H1 (cell line): Measurements from ENCODE around the gene FYB2.

ENCODE experiments used
- EZH2 ChIP-seq: fragments of 200-600 bp; sonication (generic); IDR thresholded peaks from 2 replicates; pipeline ENCODE4 v1.7.1; 2012; ENCODE audit warnings: low read depth, mild to moderate bottlenecking, moderate library complexity, low read length, inconsistent platforms; ENCODE audit not compliant: severe bottlenecking
- SIN3A ChIP-seq, 2 experiments: IDR thresholded peaks in 1 of 2; conservative IDR thresholded peaks in 1 of 2; 2 replicates each; pipeline ENCODE4 v1.6.1; 2011 to 2012; ENCODE audit warnings: low read length in 2 of 2, improper control_type of control experiment in 1 of 2, low read depth in 1 of 2, mild to moderate bottlenecking in 1 of 2
- TF ChIP-seq, protein P1 (sequence below), 3 experiments: IDR thresholded peaks; 1 replicate in 2 of 3; 2 replicates in 1 of 3; pipeline versions ENCODE4 v1.5.1 to v1.6.1; 2011; ENCODE audit warnings: low read length in 3 of 3, mild to moderate bottlenecking in 3 of 3, inconsistent platforms in 2 of 3, low read depth in 1 of 3, moderate library complexity in 1 of 3; ENCODE audit not compliant: insufficient read depth in 1 of 3; ENCODE audit errors: control extremely low read depth in 1 of 3
- TF ChIP-seq, protein P2 (sequence below): IDR thresholded peaks from 2 replicates; pipeline ENCODE4 v1.6.1; 2011; ENCODE audit warnings: low read length, improper control_type of control experiment

DNA sequence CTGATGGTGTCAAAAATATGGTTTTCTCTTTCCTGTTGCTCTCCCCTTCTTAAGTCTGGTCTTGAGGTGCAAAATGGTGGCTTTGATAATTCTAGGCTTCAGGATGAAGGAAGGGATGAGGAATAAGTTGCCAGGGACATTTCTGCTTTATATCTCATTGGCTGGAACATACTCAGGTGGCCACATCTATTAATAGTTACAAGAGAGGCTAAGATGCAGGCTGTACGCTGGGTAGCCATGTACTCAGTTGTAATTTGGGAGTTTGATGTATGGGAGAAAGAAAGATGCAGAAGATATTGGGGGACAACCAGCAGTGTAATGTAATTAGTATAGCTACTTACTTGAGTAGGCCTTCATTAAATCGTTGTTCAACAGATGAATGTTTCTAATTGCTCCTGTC lies 148.9 kb downstream of the FYB2 start:
- no peak for TF ChIP-seq SIN3A (conservative IDR thresholded peaks at IDR 0.05 in 1 of 2, IDR thresholded peaks at IDR 0.05 in 1 of 2; ENCODE audit: low read depth in 1 of 2, low read length in 2 of 2)
- TF ChIP-seq, protein P1, sequence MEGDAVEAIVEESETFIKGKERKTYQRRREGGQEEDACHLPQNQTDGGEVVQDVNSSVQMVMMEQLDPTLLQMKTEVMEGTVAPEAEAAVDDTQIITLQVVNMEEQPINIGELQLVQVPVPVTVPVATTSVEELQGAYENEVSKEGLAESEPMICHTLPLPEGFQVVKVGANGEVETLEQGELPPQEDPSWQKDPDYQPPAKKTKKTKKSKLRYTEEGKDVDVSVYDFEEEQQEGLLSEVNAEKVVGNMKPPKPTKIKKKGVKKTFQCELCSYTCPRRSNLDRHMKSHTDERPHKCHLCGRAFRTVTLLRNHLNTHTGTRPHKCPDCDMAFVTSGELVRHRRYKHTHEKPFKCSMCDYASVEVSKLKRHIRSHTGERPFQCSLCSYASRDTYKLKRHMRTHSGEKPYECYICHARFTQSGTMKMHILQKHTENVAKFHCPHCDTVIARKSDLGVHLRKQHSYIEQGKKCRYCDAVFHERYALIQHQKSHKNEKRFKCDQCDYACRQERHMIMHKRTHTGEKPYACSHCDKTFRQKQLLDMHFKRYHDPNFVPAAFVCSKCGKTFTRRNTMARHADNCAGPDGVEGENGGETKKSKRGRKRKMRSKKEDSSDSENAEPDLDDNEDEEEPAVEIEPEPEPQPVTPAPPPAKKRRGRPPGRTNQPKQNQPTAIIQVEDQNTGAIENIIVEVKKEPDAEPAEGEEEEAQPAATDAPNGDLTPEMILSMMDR (IDR thresholded peaks at IDR 0.05; ENCODE audit: control extremely low read depth in 1 of 3, insufficient read depth in 1 of 3, low read depth in 1 of 3, low read length in 3 of 3) = no peak
- TF ChIP-seq, protein P2, sequence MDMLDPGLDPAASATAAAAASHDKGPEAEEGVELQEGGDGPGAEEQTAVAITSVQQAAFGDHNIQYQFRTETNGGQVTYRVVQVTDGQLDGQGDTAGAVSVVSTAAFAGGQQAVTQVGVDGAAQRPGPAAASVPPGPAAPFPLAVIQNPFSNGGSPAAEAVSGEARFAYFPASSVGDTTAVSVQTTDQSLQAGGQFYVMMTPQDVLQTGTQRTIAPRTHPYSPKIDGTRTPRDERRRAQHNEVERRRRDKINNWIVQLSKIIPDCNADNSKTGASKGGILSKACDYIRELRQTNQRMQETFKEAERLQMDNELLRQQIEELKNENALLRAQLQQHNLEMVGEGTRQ = no peak
- no peak for TF ChIP-seq EZH2
